ENCODE data around the gene PRKCE.

- no peak for TF ChIP-seq POLR2AphosphoS5 (IDR thresholded peaks at IDR 0.05; ENCODE audit: borderline replicate concordance, low read depth, low read length)
- TF ChIP-seq EZH2 (IDR thresholded peaks at IDR 0.05), result no peak
- no peak for TF ChIP-seq FOXP2 (optimal IDR thresholded peaks at IDR 0.05; ENCODE audit: control extremely low read depth, extremely low read length, insufficient read depth)
These were observed 228.5 kb downstream of the PRKCE start for GRCh38 chr2:45879936-45880335.
